Adrenal gland (tissue), 12 donors: Measurements from ENCODE around the gene CEP85L. TPM values are rescaled to one million over a fixed set of nuclear protein-coding genes. Genes with fewer than 3 reads are reported as not detected.

ENCODE experiments used
- DNase-seq, 7 donors: peaks; one replicate each; pipeline ENCODE4 v3.0.0-alpha.2; 2019 to 2020
- H3K27ac ChIP-seq, 5 donors: fragments of 200-600 bp; sonication (generic) in 4 of 5; 1 replicate in 3 of 5; 2 replicates in 2 of 5; pipeline versions ENCODE4 v1.5.1 to v1.8.0; 2016 to 2020; ENCODE audit warnings: mild to moderate bottlenecking in 1 of 5
- H3K27me3 ChIP-seq: fragments of 200-600 bp; 2 replicates; pipeline ENCODE4 v1.8.0; 2021
- H3K36me3 ChIP-seq, 2 donors: fragments of 200-600 bp; replicated peaks in 1 of 2; 1 replicate in 1 of 2; 2 replicates in 1 of 2; pipeline versions ENCODE4 v1.5.1 to v1.8.0; 2018 to 2022
- H3K4me1 ChIP-seq, 2 donors: fragments of 200-600 bp; replicated peaks in 1 of 2; 1 replicate in 1 of 2; 2 replicates in 1 of 2; pipeline versions ENCODE4 v1.5.1 to v1.8.0; 2018 to 2021
- H3K4me3 ChIP-seq, 4 donors: fragments of 200-600 bp; sonication (generic) in 3 of 4; one replicate each; pipeline ENCODE4 v1.5.1; 2016 to 2018
- H3K9me3 ChIP-seq, 3 donors: fragments of 200-600 bp; sonication (generic) in 1 of 3; replicated peaks in 1 of 3; 1 replicate in 2 of 3; 2 replicates in 1 of 3; pipeline versions ENCODE4 v1.5.1 to v1.8.0; 2016 to 2021
- POLR2A ChIP-seq, 2 donors: fragments of 450-650 bp; IDR thresholded peaks; one replicate each; pipeline ENCODE4 v1.6.1; 2017; ENCODE audit warnings: antibody characterized with exemption in 2 of 2, mild to moderate bottlenecking in 2 of 2, moderate library complexity in 1 of 2
- WGBS, 4 donors: extraction: QIAGEN DNeasy Blood & Tissue Kit in 2 of 4; methylation state at CpG; one replicate each; pipeline versions ENCODE4 v1.1.5 to v1.1.7; 2013 to 2017; 5-methylcytosine and 5-hydroxymethylcytosine counted together
- intact Hi-C, 2 donors: fragments of 100-400 bp; cut with DNase I; formaldehyde crosslinking; loops; one replicate each; pipeline versions ENCODE4 v1.14.1 to v1.15.0; 2022 to 2023
- polyA plus RNA-seq, 3 donors: library from polyadenylated mRNA; stranded (reverse); fragments of 200-250 nt in 2 of 3; fragments of 350-450 nt in 1 of 3; fragmentation: Illumina TruSeq in 1 of 3; extraction: RNeasy Lipid Tissue Mini Kit (QIAGEN cat#74804) in 1 of 3; gene quantifications; one replicate each; pipeline ENCODE4 v1.2.3, GENCODE V29; 2013 to 2014
- total RNA-seq, 9 donors: library from RNA; depleted of rRNA in 4 of 9; stranded (reverse); fragments of >200 nt in 4 of 9; fragments of 120-200 nt in 1 of 9; fragmentation: NEBNext Ultra II Directional in 1 of 9; extraction: Animal tissue kit (Norgen Biotek cat#: 25700) in 1 of 9; gene quantifications; one replicate each; pipeline versions ENCODE4 v1.1.0 to v1.2.4, GENCODE V29; 2013 to 2023
- TF ChIP-seq, protein P1 (sequence below), 6 experiments: fragments of 450-650 bp in 4 of 6; fragments of 200-600 bp in 2 of 6; sonication (generic) in 1 of 6; IDR thresholded peaks; 1 replicate in 5 of 6; 2 replicates in 1 of 6; pipeline versions ENCODE4 v1.5.1 to v1.8.0; 2016 to 2021; ENCODE audit warnings: antibody characterized with exemption in 6 of 6, mild to moderate bottlenecking in 2 of 6, moderate library complexity in 1 of 6
- donor health status: healthy with polysubstance abuse.
- donor health status: Bipolar disorder and iron deficiency.
- donor health status: DM: yes; HTN: yes; CAD: no.
- donor health status: DM: no; HTN: no; CAD: no.
- donor health status: DM: no; HTN: no; CAD: no.
- donor health status: DM: yes; HTN: yes; CAD: no.

Gene CEP85L
- total and polyA plus RNA-seq, 12 donors, result 2.3 to 74.3 (median 23.3) TPM

DNA sequence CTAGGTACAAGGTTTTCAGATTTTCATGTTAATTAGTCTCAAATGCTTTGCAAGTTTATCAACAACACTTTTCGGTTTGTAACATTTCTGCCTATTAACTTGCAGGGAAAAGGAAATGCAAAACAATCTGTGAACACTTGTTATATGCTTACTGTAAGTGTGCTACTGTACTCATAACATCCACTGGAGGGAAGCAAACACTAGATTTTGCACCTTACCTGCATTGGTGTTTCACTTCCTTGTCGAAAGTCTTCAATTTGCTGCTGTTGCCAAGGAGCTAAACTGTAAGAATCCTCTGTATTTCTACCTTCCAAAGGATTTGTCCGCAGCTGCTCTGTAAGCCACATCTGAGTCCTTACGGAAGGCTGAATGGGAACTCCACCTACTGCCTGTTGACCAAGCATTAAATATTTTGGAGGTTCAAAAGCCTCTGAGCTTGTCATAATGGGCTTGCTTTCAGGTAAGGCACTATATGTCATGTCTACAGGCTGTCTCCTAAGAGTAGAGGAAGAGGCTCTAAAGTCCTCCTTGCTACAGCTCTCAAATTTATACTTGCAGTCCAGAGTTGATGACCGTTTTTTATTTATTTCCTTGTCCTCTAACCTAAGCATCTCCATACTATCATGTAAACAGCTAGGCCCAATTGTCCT lies 86.0 kb downstream of the CEP85L start:
- Histone ChIP-seq H3K27ac (no peak overlapping the region), H3K4me1 (peaks cover 6 to 9% of the 10 kb centered on the region in 2 donors), H3K27me3 (no peaks in the 10 kb centered on the region), H3K9me3 (no peaks in the 10 kb centered on the region), H3K4me3 (no peak overlapping the region), H3K36me3 (no peaks in the 10 kb centered on the region)
- TF ChIP-seq, protein P1, sequence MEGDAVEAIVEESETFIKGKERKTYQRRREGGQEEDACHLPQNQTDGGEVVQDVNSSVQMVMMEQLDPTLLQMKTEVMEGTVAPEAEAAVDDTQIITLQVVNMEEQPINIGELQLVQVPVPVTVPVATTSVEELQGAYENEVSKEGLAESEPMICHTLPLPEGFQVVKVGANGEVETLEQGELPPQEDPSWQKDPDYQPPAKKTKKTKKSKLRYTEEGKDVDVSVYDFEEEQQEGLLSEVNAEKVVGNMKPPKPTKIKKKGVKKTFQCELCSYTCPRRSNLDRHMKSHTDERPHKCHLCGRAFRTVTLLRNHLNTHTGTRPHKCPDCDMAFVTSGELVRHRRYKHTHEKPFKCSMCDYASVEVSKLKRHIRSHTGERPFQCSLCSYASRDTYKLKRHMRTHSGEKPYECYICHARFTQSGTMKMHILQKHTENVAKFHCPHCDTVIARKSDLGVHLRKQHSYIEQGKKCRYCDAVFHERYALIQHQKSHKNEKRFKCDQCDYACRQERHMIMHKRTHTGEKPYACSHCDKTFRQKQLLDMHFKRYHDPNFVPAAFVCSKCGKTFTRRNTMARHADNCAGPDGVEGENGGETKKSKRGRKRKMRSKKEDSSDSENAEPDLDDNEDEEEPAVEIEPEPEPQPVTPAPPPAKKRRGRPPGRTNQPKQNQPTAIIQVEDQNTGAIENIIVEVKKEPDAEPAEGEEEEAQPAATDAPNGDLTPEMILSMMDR (IDR thresholded peaks at IDR 0.05), result peak in 4 of 6 experiments; percentile 16 to 48 (median 36)
- no peak for TF ChIP-seq POLR2A (IDR thresholded peaks at IDR 0.05)
- DNase-seq, result no peak
- WGBS, 4 donors, result 85 to 87% (median 86%) methylated on average over 5 of the region's 5 CpGs
- intact Hi-C loops, result no loop called here

DNA sequence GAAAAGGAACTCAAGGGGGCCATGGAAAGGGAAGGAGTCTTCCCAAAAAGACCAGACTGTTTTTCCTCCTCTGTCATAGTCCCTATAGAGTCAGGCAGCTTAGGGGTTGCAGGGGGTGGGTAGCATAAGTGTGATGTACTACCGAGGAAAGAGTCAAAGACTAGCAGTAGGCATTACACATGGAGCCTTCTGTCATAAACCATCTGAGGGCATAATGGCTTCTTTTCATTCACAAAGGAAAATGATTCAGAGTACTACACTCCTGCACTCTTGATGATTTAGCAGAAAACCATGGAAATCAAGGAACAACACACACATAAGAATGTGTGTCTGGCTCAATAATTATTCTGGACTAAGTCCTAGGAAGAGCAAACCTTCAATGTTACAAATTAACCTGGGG lies 88.4 kb downstream of the CEP85L start:
- H3K36me3 ChIP-seq, result no peaks in the 10 kb centered on the region
- H3K9me3 ChIP-seq, result no peaks in the 10 kb centered on the region
- no peaks in the 10 kb centered on the region for H3K27me3 ChIP-seq
- intact Hi-C loops, result no loop called here
- no peak overlapping the region for H3K4me3 ChIP-seq
- H3K27ac ChIP-seq, result no peak overlapping the region
- no peak for DNase-seq
- TF ChIP-seq POLR2A (IDR thresholded peaks at IDR 0.05), result no peak
- TF ChIP-seq, protein P1 (IDR thresholded peaks at IDR 0.05), result no peak
- H3K4me1 ChIP-seq, result peaks cover 5 to 19% of the 10 kb centered on the region in 2 donors
- WGBS, 4 donors, result 76 to 92% (median 87%) methylated on average over 1 of the region's 1 CpG

DNA sequence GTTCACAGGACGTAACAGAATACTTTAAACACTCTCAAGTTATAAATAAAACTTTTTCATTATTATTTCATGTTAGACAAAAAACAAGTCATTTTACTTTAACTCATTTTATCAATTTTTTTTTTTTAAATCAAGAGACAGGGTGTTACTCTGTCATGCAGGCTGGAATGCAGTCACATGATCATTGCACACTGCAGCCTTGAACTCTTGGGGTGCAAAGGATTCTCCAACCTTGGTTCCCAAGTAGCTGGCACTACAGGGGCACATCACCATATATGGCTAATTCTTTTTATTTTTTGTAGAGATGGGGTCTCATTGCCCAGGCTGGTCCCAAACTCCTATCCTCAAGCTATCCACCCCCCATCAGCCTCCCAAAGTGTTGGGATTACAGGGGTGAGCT lies 89.1 kb downstream of the CEP85L start:
- Histone ChIP-seq H3K36me3 (no peaks in the 10 kb centered on the region), H3K4me3 (no peak overlapping the region), H3K27me3 (no peaks in the 10 kb centered on the region), H3K9me3 (no peaks in the 10 kb centered on the region), H3K27ac (no peak overlapping the region), H3K4me1 (peaks cover 3 to 19% of the 10 kb centered on the region in 2 donors)
- WGBS, 4 donors, result 68 to 89% (median 75%) methylated on average over 1 of the region's 1 CpG
- TF ChIP-seq POLR2A (IDR thresholded peaks at IDR 0.05), result no peak
- TF ChIP-seq, protein P1 (IDR thresholded peaks at IDR 0.05), result no peak
- peak in 3 of 7 donors; percentile 15 to 30 (median 22) for DNase-seq
- intact Hi-C loops, result no loop called here

DNA sequence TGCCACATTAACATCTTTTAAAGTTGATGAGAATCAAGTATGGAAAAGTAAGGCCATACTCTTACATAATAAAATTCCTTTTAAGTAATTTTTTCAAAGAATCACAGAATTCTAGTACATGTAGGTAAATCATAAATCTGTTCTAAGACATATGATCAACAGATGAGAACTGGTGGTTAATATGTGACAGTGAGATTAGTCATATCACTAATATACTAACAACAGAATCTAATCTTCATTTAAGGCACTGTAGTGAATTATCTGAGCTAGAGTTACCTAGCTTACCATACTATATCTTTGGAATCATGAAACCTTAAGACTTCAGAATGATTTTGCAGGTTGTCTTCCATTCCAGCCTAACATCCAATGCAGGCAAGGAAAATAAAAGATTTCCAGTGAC lies 91.7 kb downstream of the CEP85L start:
- no peaks in the 10 kb centered on the region for H3K36me3 ChIP-seq
- no peak for DNase-seq
- TF ChIP-seq, protein P1 (IDR thresholded peaks at IDR 0.05), result no peak
- no peak for TF ChIP-seq POLR2A (IDR thresholded peaks at IDR 0.05)
- intact Hi-C loops, result no loop called here
- no peak overlapping the region for H3K27ac ChIP-seq
- no peaks in the 10 kb centered on the region for H3K27me3 ChIP-seq
- H3K4me1 ChIP-seq, result peaks cover 3 to 19% of the 10 kb centered on the region in 2 donors
- H3K9me3 ChIP-seq, result no peaks in the 10 kb centered on the region
- no peak overlapping the region for H3K4me3 ChIP-seq
